ENCODE data around the gene MLLT10. TPM values are rescaled to one million over a fixed set of nuclear protein-coding genes. Genes with fewer than 3 reads are reported as not detected.

The MLLT10 gene
- total RNA-seq: 15.5 and 15.8 TPM in 2 replicates

GRCh38 chr10:21533467-21534279, at the start of gene MLLT10:
TSS of gene MLLT10 (plus strand) at chr10:21534232. CDS start at chr10:21534645, 413 bp downstream.
- H3K4me3 ChIP-seq (ENCODE audit: low read depth, low read length): peak within 1 kb of the TSS; percentile 72
- TF ChIP-seq CTCF (conservative IDR thresholded peaks at IDR 0.05; ENCODE audit: low read depth, low read length): no peak
- no peak for DNase-seq (ENCODE audit: low read depth)

GRCh38 chr10:21487416-21488180, 46.4 kb upstream of the MLLT10 start:
- H3K4me3 ChIP-seq (ENCODE audit: low read depth, low read length): no peak overlapping the region
- no peak for TF ChIP-seq CTCF (conservative IDR thresholded peaks at IDR 0.05; ENCODE audit: low read depth, low read length)
- no peak for DNase-seq (ENCODE audit: low read depth)

GRCh38 chr10:21488246-21488956, 45.6 kb upstream of the MLLT10 start:
- DNase-seq (ENCODE audit: low read depth): no peak
- TF ChIP-seq CTCF (conservative IDR thresholded peaks at IDR 0.05; ENCODE audit: low read depth, low read length): no peak

DNA sequence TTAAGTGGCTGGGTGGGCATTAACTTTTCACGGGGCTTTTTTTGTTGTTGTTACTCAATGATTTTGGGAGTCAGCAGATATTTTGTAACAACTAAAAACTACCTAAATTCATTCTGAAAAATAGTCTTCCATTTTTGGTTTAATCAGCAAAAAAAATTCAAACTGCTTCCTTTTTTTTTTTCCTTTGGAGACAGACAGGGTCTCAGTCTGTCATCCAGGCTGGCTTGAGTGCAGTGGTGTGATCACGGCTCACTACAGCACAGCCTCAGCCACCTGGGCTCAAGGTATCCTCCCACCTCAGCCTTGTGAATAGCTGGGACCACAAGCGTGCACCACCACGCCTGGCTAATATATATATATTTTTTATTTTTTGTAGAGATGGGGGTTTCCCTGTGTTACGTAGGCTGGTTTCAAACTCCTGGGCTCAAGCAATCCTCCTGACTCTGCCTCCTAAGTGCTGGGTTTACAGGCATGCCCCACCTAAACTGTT, 45.0 kb upstream of the MLLT10 start:
- no peak overlapping the region for H3K4me3 ChIP-seq (ENCODE audit: low read depth, low read length)
- TF ChIP-seq CTCF (conservative IDR thresholded peaks at IDR 0.05; ENCODE audit: low read depth, low read length): no peak
- no peak for DNase-seq (ENCODE audit: low read depth)

More at GRCh38 chr10:21488246-21488956, 45.6 kb upstream of the MLLT10 start:
- H3K4me3 ChIP-seq (ENCODE audit: low read depth, low read length): no peak overlapping the region

DNA sequence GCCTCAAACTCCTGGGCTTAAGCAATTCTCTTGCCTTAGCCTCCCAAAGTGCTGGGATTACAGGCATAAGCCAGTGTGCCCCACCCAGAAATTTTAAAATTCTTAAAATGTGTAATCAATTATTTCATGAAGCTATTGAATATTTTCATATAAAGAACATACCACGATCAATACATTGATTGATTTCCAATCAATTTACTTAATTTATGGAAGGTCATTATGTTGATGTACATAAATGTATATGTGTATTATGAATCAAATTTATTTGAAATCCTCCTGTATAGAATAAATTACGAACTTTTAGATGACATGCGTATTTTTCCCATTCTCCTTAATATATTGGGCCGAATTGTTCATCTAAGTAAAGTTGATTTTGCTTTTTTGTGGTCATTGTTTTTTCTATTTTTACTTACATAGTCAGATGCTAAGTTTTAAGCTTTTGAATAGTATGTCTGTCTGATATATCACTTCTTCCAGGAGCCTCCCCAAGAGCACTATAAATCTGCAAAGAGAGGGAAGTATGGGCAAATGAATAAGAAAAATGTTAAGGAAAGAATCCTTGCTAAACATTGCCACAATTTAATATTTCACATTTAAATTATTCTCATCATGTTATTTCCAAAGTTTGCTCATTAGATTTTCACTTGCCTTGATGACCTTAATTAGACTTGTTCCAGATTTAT, 43.9 kb upstream of the MLLT10 start:
- no peak overlapping the region for H3K4me3 ChIP-seq (ENCODE audit: low read depth, low read length)
- no peak for TF ChIP-seq CTCF (conservative IDR thresholded peaks at IDR 0.05; ENCODE audit: low read depth, low read length)
- DNase-seq (ENCODE audit: low read depth): no peak

DNA sequence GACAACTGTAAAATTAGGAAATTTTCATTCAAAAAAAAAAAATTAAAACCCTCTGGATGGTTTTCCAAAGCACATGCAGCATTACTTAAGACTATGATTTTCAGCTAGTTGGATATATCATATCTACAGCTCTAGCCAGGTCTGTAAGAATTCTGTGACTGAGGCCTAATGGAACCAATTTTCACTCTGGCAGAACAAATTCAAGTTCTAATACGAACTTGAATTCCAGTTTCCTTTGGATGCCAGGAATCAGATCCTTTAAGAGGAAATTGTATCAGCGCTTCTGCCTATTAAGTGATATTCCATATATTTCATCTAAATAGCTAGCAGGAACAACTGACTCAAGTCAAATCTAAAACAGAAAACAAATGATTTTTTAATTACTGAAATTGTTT, 43.3 kb upstream of the MLLT10 start:
- H3K4me3 ChIP-seq (ENCODE audit: low read depth, low read length): no peak overlapping the region
- no peak for TF ChIP-seq CTCF (conservative IDR thresholded peaks at IDR 0.05; ENCODE audit: low read depth, low read length)
- no peak for DNase-seq (ENCODE audit: low read depth)
